PC-9 (cell line): Measurements from ENCODE around the gene ITGB6. TPM values are rescaled to one million over a fixed set of nuclear protein-coding genes. Genes with fewer than 3 reads are reported as not detected.

Experiments used
- BruUV-seq: library from RNA; stranded (reverse); fragments of 400-500 nt; replicated peaks from 2 replicates; lab custom pipeline; 2021; lab: Mats Ljungman, UMichigan
- CTCF ChIA-PET: fragments of 300-600 bp; sonication (Branson Sonifier 250); formaldehyde crosslinking; loops from one replicate; lab custom pipeline; 2022; ENCODE audit warnings: antibody characterized with exemption; lab: Charles Lee
- POLR2A ChIA-PET: fragments of 300-600 bp; sonication (Branson Sonifier 250); formaldehyde crosslinking; loops from one replicate; lab custom pipeline; 2022; ENCODE audit warnings: antibody characterized with exemption; ENCODE audit not compliant: unreplicated experiment; lab: Charles Lee
- DNase-seq, 2 experiments: peaks; one replicate each; pipeline versions ENCODE4 v3.0.0 to v3.0.0-alpha.2; 2015 to 2022; ENCODE audit warnings: mixed read lengths in 1 of 2
- H2AFZ ChIP-seq: fragments of 200-600 bp; sonication (generic); 2 replicates; pipeline ENCODE4 v1.8.1; 2017; ENCODE audit warnings: antibody characterized with exemption
- H3F3A ChIP-seq: fragments of 200-600 bp; sonication (generic); 2 replicates; pipeline ENCODE4 v1.8.1; 2017; ENCODE audit warnings: antibody characterized with exemption, mild to moderate bottlenecking, low read depth; ENCODE audit not compliant: insufficient read depth
- H3K27ac ChIP-seq: fragments of 200-600 bp; sonication (generic); 2 replicates; pipeline ENCODE4 v1.6.1; 2016; ENCODE audit warnings: mixed run types
- H3K27me3 ChIP-seq: fragments of 200-600 bp; sonication (generic); 2 replicates; pipeline ENCODE4 v1.6.1; 2016; ENCODE audit warnings: low read depth, mixed run types; ENCODE audit not compliant: insufficient read depth
- H3K36me3 ChIP-seq: fragments of 200-600 bp; sonication (generic); 2 replicates; pipeline ENCODE4 v1.6.1; 2016; ENCODE audit warnings: low read depth, mixed run types
- H3K4me1 ChIP-seq: fragments of 200-600 bp; sonication (generic); replicated peaks from 2 replicates; pipeline ENCODE4 v1.6.1; 2016; ENCODE audit warnings: mixed run types; ENCODE audit not compliant: insufficient read depth
- H3K4me2 ChIP-seq: fragments of 200-600 bp; sonication (generic); 2 replicates; pipeline ENCODE4 v1.6.1; 2017; ENCODE audit warnings: mixed run types
- H3K4me3 ChIP-seq: fragments of 200-600 bp; sonication (generic); 2 replicates; pipeline ENCODE4 v1.6.1; 2016; ENCODE audit warnings: mixed run types
- H3K79me2 ChIP-seq: fragments of 200-600 bp; sonication (generic); 2 replicates; pipeline ENCODE4 v1.6.1; 2017; ENCODE audit warnings: low read depth, mixed run types
- H3K9me2 ChIP-seq: fragments of 200-600 bp; sonication (generic); 2 replicates; pipeline ENCODE4 v1.8.1; 2017; ENCODE audit warnings: mild to moderate bottlenecking; ENCODE audit not compliant: insufficient read depth
- H3K9me3 ChIP-seq: fragments of 200-600 bp; sonication (generic); 2 replicates; pipeline ENCODE4 v1.8.1; 2016; ENCODE audit warnings: low read depth; ENCODE audit not compliant: insufficient read depth
- H4K20me1 ChIP-seq: fragments of 200-600 bp; sonication (generic); 2 replicates; pipeline ENCODE4 v1.8.1; 2017; ENCODE audit not compliant: insufficient read depth
- EZH2 ChIP-seq: fragments of 200-600 bp; sonication (generic); IDR thresholded peaks from 2 replicates; pipeline ENCODE4 v1.8.0; 2017; ENCODE audit warnings: antibody characterized with exemption, low read depth
- intact Hi-C: fragments of 100-400 bp; cut with micrococcal nuclease; formaldehyde crosslinking; loops from one replicate; pipeline ENCODE4 v1.10.0; 2022; ENCODE audit not compliant: unreplicated experiment
- total RNA-seq: library from RNA; stranded (reverse); gene quantifications from 2 replicates; pipeline ENCODE4 v1.2.3, GENCODE V29; 2021
- TF ChIP-seq, protein P1 (sequence below): fragments of 200-600 bp; sonication (generic); conservative IDR thresholded peaks from 2 replicates; pipeline ENCODE4 v1.6.1; 2017; ENCODE audit warnings: mixed run types, antibody characterized with exemption, mild to moderate bottlenecking, moderate library complexity

ITGB6 gene
- total RNA-seq, 1 experiment from 2014 or later: 24.3 TPM

DNA sequence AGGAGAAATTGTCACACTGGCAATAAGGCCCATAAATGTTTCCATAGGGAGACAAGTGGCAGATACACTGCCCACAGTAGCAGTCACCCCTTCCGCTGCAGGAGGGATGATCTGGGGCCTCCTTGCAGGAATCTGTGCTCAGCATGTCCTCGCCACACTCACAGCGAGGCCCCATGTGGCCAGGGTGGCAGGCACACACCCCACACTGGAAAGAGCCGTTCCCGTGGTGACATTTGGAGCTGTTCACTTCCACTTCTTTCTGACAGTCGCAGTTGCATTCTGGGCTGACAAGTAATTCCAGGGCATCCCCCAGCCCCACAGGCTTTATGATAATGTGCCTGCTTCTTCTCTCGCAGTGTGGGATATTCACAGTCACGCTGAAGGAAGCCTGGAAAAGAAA lies 62.6 kb downstream of the ITGB6 start:
- BruUV-seq: no TSS peak
- H2AFZ ChIP-seq: no peak overlapping the region
- H3K4me3 ChIP-seq: no peak overlapping the region
- no peaks in the 10 kb centered on the region for H3K79me2 ChIP-seq
- no peak for TF ChIP-seq EZH2
- TF ChIP-seq, protein P1, sequence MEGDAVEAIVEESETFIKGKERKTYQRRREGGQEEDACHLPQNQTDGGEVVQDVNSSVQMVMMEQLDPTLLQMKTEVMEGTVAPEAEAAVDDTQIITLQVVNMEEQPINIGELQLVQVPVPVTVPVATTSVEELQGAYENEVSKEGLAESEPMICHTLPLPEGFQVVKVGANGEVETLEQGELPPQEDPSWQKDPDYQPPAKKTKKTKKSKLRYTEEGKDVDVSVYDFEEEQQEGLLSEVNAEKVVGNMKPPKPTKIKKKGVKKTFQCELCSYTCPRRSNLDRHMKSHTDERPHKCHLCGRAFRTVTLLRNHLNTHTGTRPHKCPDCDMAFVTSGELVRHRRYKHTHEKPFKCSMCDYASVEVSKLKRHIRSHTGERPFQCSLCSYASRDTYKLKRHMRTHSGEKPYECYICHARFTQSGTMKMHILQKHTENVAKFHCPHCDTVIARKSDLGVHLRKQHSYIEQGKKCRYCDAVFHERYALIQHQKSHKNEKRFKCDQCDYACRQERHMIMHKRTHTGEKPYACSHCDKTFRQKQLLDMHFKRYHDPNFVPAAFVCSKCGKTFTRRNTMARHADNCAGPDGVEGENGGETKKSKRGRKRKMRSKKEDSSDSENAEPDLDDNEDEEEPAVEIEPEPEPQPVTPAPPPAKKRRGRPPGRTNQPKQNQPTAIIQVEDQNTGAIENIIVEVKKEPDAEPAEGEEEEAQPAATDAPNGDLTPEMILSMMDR: no peak
- no peak overlapping the region for H3K27ac ChIP-seq
- H3K4me1 ChIP-seq: no peaks in the 10 kb centered on the region
- H4K20me1 ChIP-seq: no peaks in the 10 kb centered on the region
- intact Hi-C loops: no loop called here
- H3F3A ChIP-seq: no peaks in the 10 kb centered on the region
- DNase-seq: no peak
- ChIA-PET POLR2A (no interaction called here), CTCF (no interaction called here)
- 0 out of 2 replicates have a peak, but pooled peaks cover 8% of the 10 kb centered on the region for H3K36me3 ChIP-seq
- no peaks in the 10 kb centered on the region for H3K9me2 ChIP-seq
- no peak overlapping the region for H3K4me2 ChIP-seq
- no peaks in the 10 kb centered on the region for H3K27me3 ChIP-seq
- no peaks in the 10 kb centered on the region for H3K9me3 ChIP-seq

DNA sequence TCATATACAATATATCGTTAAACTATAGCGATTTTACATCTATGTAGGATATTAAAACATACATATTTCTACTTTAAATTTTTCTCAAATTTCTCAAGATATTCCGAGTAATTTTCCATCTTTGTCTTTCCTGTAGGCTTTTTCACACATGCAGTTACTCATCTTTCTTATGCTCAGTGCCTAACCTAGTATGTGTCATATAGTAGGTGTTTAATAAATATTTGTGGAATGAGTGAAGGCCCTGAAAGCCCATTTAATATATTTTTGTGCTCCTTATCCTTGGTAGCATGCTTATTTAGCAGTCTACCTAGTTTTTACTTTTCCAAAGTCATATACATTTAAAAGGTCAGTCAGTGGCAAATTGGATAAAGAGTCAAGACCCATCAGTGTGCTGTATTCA lies 67.3 kb downstream of the ITGB6 start:
- no peaks in the 10 kb centered on the region for H3K27me3 ChIP-seq
- CTCF ChIA-PET: no interaction called here
- no TSS peak for BruUV-seq
- no peak overlapping the region for H3K27ac ChIP-seq
- H3K79me2 ChIP-seq: no peaks in the 10 kb centered on the region
- TF ChIP-seq, protein P1: no peak
- TF ChIP-seq EZH2: no peak
- H3K9me3 ChIP-seq: no peaks in the 10 kb centered on the region
- H3K4me2 ChIP-seq: no peak overlapping the region
- H4K20me1 ChIP-seq: no peaks in the 10 kb centered on the region
- H2AFZ ChIP-seq: no peak overlapping the region
- no peaks in the 10 kb centered on the region; the same call in 1 of the 2 replicates for H3F3A ChIP-seq
- H3K36me3 ChIP-seq: 0 out of 2 replicates have a peak, but pooled peaks cover 14% of the 10 kb centered on the region
- intact Hi-C loops: no loop called here
- POLR2A ChIA-PET: no interaction called here
- DNase-seq: no peak
- H3K4me1 ChIP-seq: no peaks in the 10 kb centered on the region
- no peaks in the 10 kb centered on the region for H3K9me2 ChIP-seq
- H3K4me3 ChIP-seq: no peak overlapping the region

DNA sequence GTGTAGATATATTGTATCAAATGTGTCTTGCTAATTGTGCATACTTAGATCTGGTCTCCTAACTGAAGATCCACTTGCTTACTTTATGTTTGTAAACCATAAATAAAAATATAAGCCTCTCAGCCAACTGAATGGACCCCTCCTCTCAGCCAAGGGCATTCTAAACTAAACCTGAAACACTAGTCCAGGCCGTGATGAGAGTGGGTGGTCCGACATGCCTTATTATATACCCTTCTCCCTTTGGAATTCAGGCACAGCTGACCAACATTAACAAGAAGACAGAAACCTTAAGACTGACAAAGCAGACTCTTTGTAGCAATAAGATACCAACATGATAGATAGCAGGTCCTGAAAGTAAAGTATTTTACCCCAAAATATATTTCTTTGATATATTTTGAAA lies 73.3 kb downstream of the ITGB6 start:
- TF ChIP-seq, protein P1: no peak
- no peak for TF ChIP-seq EZH2
- no TSS peak for BruUV-seq
- no peaks in the 10 kb centered on the region for H4K20me1 ChIP-seq
- ChIA-PET CTCF (no interaction called here), POLR2A (no interaction called here)
- no peaks in the 10 kb centered on the region for H3K4me1 ChIP-seq
- H3F3A ChIP-seq: no peaks in the 10 kb centered on the region; the same call in 1 of the 2 replicates
- no peaks in the 10 kb centered on the region for H3K27me3 ChIP-seq
- no peaks in the 10 kb centered on the region for H3K9me2 ChIP-seq
- no peak overlapping the region for H2AFZ ChIP-seq
- H3K79me2 ChIP-seq: no peaks in the 10 kb centered on the region
- no peak for DNase-seq
- no peak overlapping the region for H3K4me2 ChIP-seq
- intact Hi-C loops: no loop called here
- H3K9me3 ChIP-seq: no peaks in the 10 kb centered on the region
- no peak overlapping the region for H3K4me3 ChIP-seq
- no peak overlapping the region for H3K27ac ChIP-seq
- peaks cover 6% of the 10 kb centered on the region; the same call in 1 of the 2 replicates for H3K36me3 ChIP-seq
